Heart left ventricle (tissue), 16 donors: ENCODE results near the gene IRAK2. TPM values are rescaled to one million over a fixed set of nuclear protein-coding genes. Genes with fewer than 3 reads are reported as not detected.

Source experiments
- ATAC-seq, 4 donors: fragments of 200-7000 bp; cut with Tn5 transposase; one replicate each; pipeline ENCODE4 v1.9.1; 2020 to 2022; ENCODE audit warnings: moderate library complexity in 4 of 4, mild to moderate bottlenecking in 3 of 4, moderate number of reproducible peaks in 1 of 4
- DNase-seq, 5 donors: peaks; one replicate each; pipeline ENCODE4 v3.0.0-alpha.2; 2020
- H3K27ac ChIP-seq, 12 donors: fragments of 200-600 bp; sonication (generic) in 4 of 12; one replicate each; pipeline versions ENCODE4 v1.5.0 to v1.8.0; 2016 to 2022; ENCODE audit warnings: mild to moderate bottlenecking in 2 of 12
- H3K27me3 ChIP-seq, 9 donors: fragments of 200-600 bp; sonication (generic) in 2 of 9; one replicate each; pipeline versions ENCODE4 v1.5.1 to v1.8.0; 2016 to 2022; ENCODE audit warnings: mild to moderate bottlenecking in 3 of 9
- H3K36me3 ChIP-seq, 9 donors: fragments of 200-600 bp; sonication (generic) in 2 of 9; one replicate each; pipeline versions ENCODE4 v1.5.0 to v1.8.0; 2018 to 2022; ENCODE audit warnings: mild to moderate bottlenecking in 2 of 9
- H3K4me1 ChIP-seq, 12 donors: fragments of 200-600 bp; sonication (generic) in 4 of 12; one replicate each; pipeline versions ENCODE4 v1.5.0 to v1.8.0; 2016 to 2022; ENCODE audit warnings: mild to moderate bottlenecking in 3 of 12
- H3K4me3 ChIP-seq, 12 donors: fragments of 200-600 bp; sonication (generic) in 4 of 12; one replicate each; pipeline versions ENCODE4 v1.5.0 to v1.8.0; 2017 to 2022; ENCODE audit warnings: mild to moderate bottlenecking in 9 of 12, moderate library complexity in 4 of 12
- H3K9me3 ChIP-seq, 12 donors: fragments of 200-600 bp; sonication (generic) in 4 of 12; one replicate each; pipeline versions ENCODE4 v1.5.0 to v1.8.0; 2016 to 2022; ENCODE audit warnings: mild to moderate bottlenecking in 1 of 12
- CTCF ChIP-seq, 12 donors: fragments of 200-600 bp; sonication (generic) in 4 of 12; IDR thresholded peaks; one replicate each; pipeline versions ENCODE4 v1.5.0 to v1.8.0; 2018 to 2022; ENCODE audit warnings: antibody characterized with exemption in 12 of 12, mild to moderate bottlenecking in 5 of 12
- POLR2A ChIP-seq, 2 donors: fragments of 450-650 bp; IDR thresholded peaks; one replicate each; pipeline ENCODE4 v1.6.1; 2017; ENCODE audit warnings: antibody characterized with exemption in 2 of 2, mild to moderate bottlenecking in 2 of 2, moderate library complexity in 2 of 2
- WGBS, 4 donors: extraction: QIAGEN DNeasy Blood & Tissue Kit in 2 of 4; methylation state at CpG; one replicate each; pipeline versions ENCODE4 v1.1.5 to v1.1.7; 2013 to 2018; 5-methylcytosine and 5-hydroxymethylcytosine counted together
- intact Hi-C, 10 donors: fragments of 100-400 bp; cut with DNase I; formaldehyde crosslinking; loops; one replicate each; pipeline versions ENCODE4 v1.11.1 to v1.14.2; 2022
- polyA plus RNA-seq, 2 donors: library from polyadenylated mRNA; stranded (reverse); fragments of 200-250 nt; gene quantifications; one replicate each; pipeline ENCODE4 v1.2.3, GENCODE V29; 2013
- total RNA-seq, 9 donors: library from RNA; depleted of rRNA in 2 of 9; stranded (reverse); fragments of >200 nt in 2 of 9; fragmentation: NEBNext Ultra II Directional in 3 of 9; extraction: Animal tissue kit (Norgen Biotek cat#: 25700) in 3 of 9; gene quantifications; one replicate each; pipeline versions ENCODE4 v1.1.0 to v1.2.4, GENCODE V29; 2016 to 2023
- donor health status: ischemic (EF 13 %, LVEDD 7.1; RV severe dilation, severe dysfunction).
- donor health status: healthy with polysubstance abuse.
- donor health status: DM: no; HTN: yes; CAD: no.
- donor health status: DM: no; HTN: no; CAD: no.
- donor health status: ischemic (EF 25% LVEDD 6.9; RV normal size, moderate dysfunction).
- donor health status: ischemic (EF 25% LVEDD 5.7; RV mildly dilated, moderate dysfunction).
- donor health status: healthy.
- donor health status: DM: yes; HTN: yes; CAD: no.
- donor health status: ischemic (EF 35%, LVEDD 5.7; RV mildly dilated, moderate dysfunction).
- donor health status: nonischemic (EF 11% LVEDD 7.7; RV severe dilation, severe dysfunction).
- donor health status: DM: yes; HTN: yes; CAD: no.
- donor health status: PGD.
- donor health status: ischemic (EF 29% LVEDD 5.4; RV normal size, mild dysfunction).
- donor health status: nonischemic (EF 23%, LVEDD 6.1; RV moderate dilation, normal function).

Gene IRAK2
- total and polyA plus RNA-seq, 11 donors, result 0.46 to 6.3 (median 1.4) TPM

GRCh38 chr3:10136426-10137005 lies 28.2 kb upstream of the IRAK2 start:
- DNase-seq, result no peak
- Histone ChIP-seq H3K9me3 (no peaks in the 10 kb centered on the region), H3K27ac (no peak overlapping the region), H3K36me3 (no peaks in the 10 kb centered on the region), H3K4me3 (no peak overlapping the region), H3K4me1 (peaks cover 0 to 4% (median 0%) of the 10 kb centered on the region in 12 donors), H3K27me3 (no peaks in the 10 kb centered on the region)
- no peak for ATAC-seq
- no peak for TF ChIP-seq CTCF (IDR thresholded peaks at IDR 0.05)
- TF ChIP-seq POLR2A (IDR thresholded peaks at IDR 0.05), result no peak
- intact Hi-C loops, result no loop called here
- WGBS, 4 donors, result 91 to 94% (median 94%) methylated on average over 17 to 25 of the region's 25 CpGs

- intact Hi-C loops, result no loop called here
- TF ChIP-seq POLR2A (IDR thresholded peaks at IDR 0.05) (no peak), CTCF (IDR thresholded peaks at IDR 0.05) (no peak)
- no peaks in the 10 kb centered on the region for H3K9me3 ChIP-seq
- H3K27me3 ChIP-seq, result no peaks in the 10 kb centered on the region
- DNase-seq, result no peak
- no peak for ATAC-seq
- H3K4me1 ChIP-seq, result peaks cover 0 to 4% (median 0%) of the 10 kb centered on the region in 12 donors
- no peak overlapping the region for H3K27ac ChIP-seq
- WGBS, 4 donors, result 91 to 94% (median 93%) methylated on average over 4 of the region's 4 CpGs
- H3K36me3 ChIP-seq, result no peaks in the 10 kb centered on the region
- no peak overlapping the region for H3K4me3 ChIP-seq
These were observed 27.5 kb upstream of the IRAK2 start for GRCh38 chr3:10137178-10137577.

GRCh38 chr3:10140996-10141546 lies 23.6 kb upstream of the IRAK2 start:
- intact Hi-C loops, result no loop called here
- 83 to 88% (median 83%) methylated on average over 23 of the region's 23 CpGs for WGBS, 4 donors
- Histone ChIP-seq H3K27ac (peak overlapping the region in 11 of 12 donors; percentile 74 to 97 (median 90)), H3K9me3 (no peaks in the 10 kb centered on the region), H3K4me3 (peak overlapping the region in 11 of 12 donors; percentile 65 to 94 (median 81)), H3K27me3 (no peaks in the 10 kb centered on the region), H3K4me1 (peaks cover 0 to 40% (median 23%) of the 10 kb centered on the region in 12 donors), H3K36me3 (peaks cover 0 to 16% (median 0%) of the 10 kb centered on the region in 9 donors)
- TF ChIP-seq POLR2A (IDR thresholded peaks at IDR 0.05) (no peak), CTCF (IDR thresholded peaks at IDR 0.05) (no peak)
- ATAC-seq (peak in 1 of 4 donors; percentile 2), DNase-seq (no peak)

GRCh38 chr3:10142707-10143560 lies 21.8 kb upstream of the IRAK2 start:
- WGBS, 4 donors, result 78 to 82% (median 80%) methylated on average over 29 of the region's 29 CpGs
- H3K4me3 ChIP-seq, result peak overlapping the region; percentile 51 to 94 (median 80)
- intact Hi-C loops, result no loop called here
- H3K27ac ChIP-seq, result peak overlapping the region in 6 of 12 donors; percentile 75 to 93 (median 90)
- H3K4me1 ChIP-seq, result peaks cover 0 to 52% (median 25%) of the 10 kb centered on the region in 12 donors
- H3K9me3 ChIP-seq, result no peaks in the 10 kb centered on the region
- peaks cover 0 to 34% (median 14%) of the 10 kb centered on the region in 9 donors for H3K36me3 ChIP-seq
- TF ChIP-seq CTCF (IDR thresholded peaks at IDR 0.05), result no peak
- no peak for TF ChIP-seq POLR2A (IDR thresholded peaks at IDR 0.05)
- peak in 1 of 5 donors; percentile 26 for DNase-seq
- no peaks in the 10 kb centered on the region for H3K27me3 ChIP-seq
- ATAC-seq, result no peak
